ENCODE data around the gene SPECC1. TPM values are rescaled to one million over a fixed set of nuclear protein-coding genes. Genes with fewer than 3 reads are reported as not detected.

Gene SPECC1
- total and polyA plus RNA-seq, 2 of the 4 experiments (the other 2 are of a cell fraction) = 16.9 to 26.2 TPM

- no peak overlapping the region for H2AFZ ChIP-seq (replicated peaks; ENCODE audit: low read length, poor library complexity)
- intact Hi-C loops (cut with micrococcal nuclease) = no loop called here
- in situ Hi-C loops (cut with MboI; ENCODE audit: low sequenced_read_pairs) = no loop called here
Observed at GRCh38 chr17:20092261-20092867, 83.2 kb downstream of the SPECC1 start.

More at GRCh38 chr17:20092261-20092867, 83.2 kb downstream of the SPECC1 start:
- no peaks in the 10 kb centered on the region for H3K4me1 ChIP-seq (ENCODE audit: control insufficient read depth, insufficient read depth, low read length)
- H4K8ac ChIP-seq (ENCODE audit: low read depth in 2 of 2, low read length in 2 of 2) = no peak overlapping the region
- TF ChIP-seq USF2 (IDR thresholded peaks at IDR 0.05; ENCODE audit: low read depth, low read length) = no peak
- TF ChIP-seq POLR2A (IDR thresholded peaks at IDR 0.05; ENCODE audit: low read depth, low read length) = no peak
- TF ChIP-seq CHD1 (IDR thresholded peaks at IDR 0.05; ENCODE audit: low read depth, low read length) = no peak
- TF ChIP-seq FOS (IDR thresholded peaks at IDR 0.05; ENCODE audit: low read depth, low read length) = no peak
- no peak for TF ChIP-seq RAD21 (IDR thresholded peaks at IDR 0.05; ENCODE audit: low read length)
- TF ChIP-seq CEBPB (IDR thresholded peaks at IDR 0.05; ENCODE audit: low read depth, low read length) = no peak
- TF ChIP-seq RFX5 (IDR thresholded peaks at IDR 0.05; ENCODE audit: low read depth, low read length) = no peak
- TF ChIP-seq ELK1 (IDR thresholded peaks at IDR 0.05; ENCODE audit: borderline replicate concordance, low read depth, low read length) = no peak
- TF ChIP-seq CTCF (conservative IDR thresholded peaks at IDR 0.05; ENCODE audit: low read depth, low read length) = no peak
- no peak for TF ChIP-seq RCOR1 (IDR thresholded peaks at IDR 0.05; ENCODE audit: insufficient replicate concordance, low read length)
- no peak for TF ChIP-seq SMC3 (IDR thresholded peaks at IDR 0.05; ENCODE audit: low read depth, low read length)
- TF ChIP-seq MXI1 (IDR thresholded peaks at IDR 0.05; ENCODE audit: borderline replicate concordance, low read depth, low read length) = no peak
- TF ChIP-seq BHLHE40 (IDR thresholded peaks at IDR 0.05; ENCODE audit: low read depth, low read length) = no peak
- TF ChIP-seq NFE2L2 (IDR thresholded peaks at IDR 0.05; ENCODE audit: low read depth, low read length) = no peak
- H2BK5ac ChIP-seq (ENCODE audit: low read depth, low read length, poor library complexity, severe bottlenecking) = no peak overlapping the region
- dilution Hi-C loops (cut with HindIII; ENCODE audit: low sequenced_read_pairs, unreplicated experiment) = no loop called here
- H3K23ac ChIP-seq (ENCODE audit: low read depth, low read length) = no peak overlapping the region
- H4K5ac ChIP-seq (ENCODE audit: low read depth, low read length) = no peak overlapping the region
- no peaks in the 10 kb centered on the region for H4K20me1 ChIP-seq (ENCODE audit: insufficient read depth, low read length)
- no peak overlapping the region for H3K56ac ChIP-seq (ENCODE audit: extremely low read depth, insufficient read depth, low read length)
- H2BK120ac ChIP-seq (ENCODE audit: low read depth, low read length) = no peak overlapping the region
- H2BK15ac ChIP-seq (ENCODE audit: low read depth, low read length) = no peak overlapping the region
- DNase-seq = no peak
- H3K79me1 ChIP-seq (ENCODE audit: low read depth in 1 of 2, low read length in 2 of 2) = no peaks in the 10 kb centered on the region
- H4K91ac ChIP-seq (ENCODE audit: insufficient read depth, low read depth, low read length) = no peak overlapping the region
- no peak overlapping the region for H2BK20ac ChIP-seq (ENCODE audit: low read depth, low read length)
- H2AK5ac ChIP-seq (ENCODE audit: low read depth, low read length) = no peak overlapping the region
- H3K27ac ChIP-seq (ENCODE audit: insufficient read depth, low read length) = no peak overlapping the region
- BruUV-seq (replicated peaks) = no TSS peak
- H3K36me3 ChIP-seq (ENCODE audit: control insufficient read depth, insufficient read depth, low read length) = no peaks in the 10 kb centered on the region
- no CpG with 5 or more reads among the region's 6 CpGs for WGBS, 2 experiments (ENCODE audit: extremely low coverage in 2 of 2, insufficient read length in 1 of 2)
- H3K14ac ChIP-seq (replicated peaks; ENCODE audit: low read depth, low read length) = no peak overlapping the region
- ChIA-PET POLR2A (ENCODE audit: unreplicated experiment) (no interaction called here), CTCF (no interaction called here)
- H2AK9ac ChIP-seq (replicated peaks; ENCODE audit: low read depth, low read length, poor library complexity) = no peak overlapping the region
- H3K9me3 ChIP-seq (ENCODE audit: control insufficient read depth, insufficient read depth, low read length) = no peaks in the 10 kb centered on the region; the same call in 1 of the 2 replicates
- no peak for ATAC-seq (ENCODE audit: low read depth)
- H3K4me2 ChIP-seq (ENCODE audit: low read depth, low read length) = no peak overlapping the region
- H3K9me1 ChIP-seq (ENCODE audit: insufficient read depth, low read length) = no peaks in the 10 kb centered on the region; the same call in 1 of the 2 replicates
- H3K9ac ChIP-seq (ENCODE audit: low read depth, low read length) = no peak overlapping the region
- no peak overlapping the region for H3K18ac ChIP-seq (ENCODE audit: low read depth, low read length)
- H3K4me3 ChIP-seq (ENCODE audit: insufficient read depth, low read depth, low read length) = no peak overlapping the region
- H3K27me3 ChIP-seq (ENCODE audit: control insufficient read depth, insufficient read depth, low read length) = peaks cover 49% of the 10 kb centered on the region
- no peak overlapping the region for H3K4ac ChIP-seq (ENCODE audit: low read depth, low read length)

All from IMR-90 (cell line).